Measurements from ENCODE around the gene BCKDK.

- TF ChIP-seq CTCF (IDR thresholded peaks at IDR 0.05) (no peak), POLR2AphosphoS5 (IDR thresholded peaks at IDR 0.05; ENCODE audit: low read depth, low read length) (no peak), SIN3A (IDR thresholded peaks at IDR 0.05; ENCODE audit: borderline replicate concordance, insufficient read depth, low read depth, low read length) (no peak)
- TF ChIP-seq, protein P1, sequence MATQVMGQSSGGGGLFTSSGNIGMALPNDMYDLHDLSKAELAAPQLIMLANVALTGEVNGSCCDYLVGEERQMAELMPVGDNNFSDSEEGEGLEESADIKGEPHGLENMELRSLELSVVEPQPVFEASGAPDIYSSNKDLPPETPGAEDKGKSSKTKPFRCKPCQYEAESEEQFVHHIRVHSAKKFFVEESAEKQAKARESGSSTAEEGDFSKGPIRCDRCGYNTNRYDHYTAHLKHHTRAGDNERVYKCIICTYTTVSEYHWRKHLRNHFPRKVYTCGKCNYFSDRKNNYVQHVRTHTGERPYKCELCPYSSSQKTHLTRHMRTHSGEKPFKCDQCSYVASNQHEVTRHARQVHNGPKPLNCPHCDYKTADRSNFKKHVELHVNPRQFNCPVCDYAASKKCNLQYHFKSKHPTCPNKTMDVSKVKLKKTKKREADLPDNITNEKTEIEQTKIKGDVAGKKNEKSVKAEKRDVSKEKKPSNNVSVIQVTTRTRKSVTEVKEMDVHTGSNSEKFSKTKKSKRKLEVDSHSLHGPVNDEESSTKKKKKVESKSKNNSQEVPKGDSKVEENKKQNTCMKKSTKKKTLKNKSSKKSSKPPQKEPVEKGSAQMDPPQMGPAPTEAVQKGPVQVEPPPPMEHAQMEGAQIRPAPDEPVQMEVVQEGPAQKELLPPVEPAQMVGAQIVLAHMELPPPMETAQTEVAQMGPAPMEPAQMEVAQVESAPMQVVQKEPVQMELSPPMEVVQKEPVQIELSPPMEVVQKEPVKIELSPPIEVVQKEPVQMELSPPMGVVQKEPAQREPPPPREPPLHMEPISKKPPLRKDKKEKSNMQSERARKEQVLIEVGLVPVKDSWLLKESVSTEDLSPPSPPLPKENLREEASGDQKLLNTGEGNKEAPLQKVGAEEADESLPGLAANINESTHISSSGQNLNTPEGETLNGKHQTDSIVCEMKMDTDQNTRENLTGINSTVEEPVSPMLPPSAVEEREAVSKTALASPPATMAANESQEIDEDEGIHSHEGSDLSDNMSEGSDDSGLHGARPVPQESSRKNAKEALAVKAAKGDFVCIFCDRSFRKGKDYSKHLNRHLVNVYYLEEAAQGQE (IDR thresholded peaks at IDR 0.05; ENCODE audit: insufficient read depth in 1 of 2, low read depth in 2 of 2, low read length in 1 of 2) = no peak
Measured at GRCh38 chr16:31080756-31081419, 27.3 kb upstream of the BCKDK start.
